Endothelial cell of umbilical vein (primary cell): Measurements from ENCODE around the gene COG2. TPM values are rescaled to one million over a fixed set of nuclear protein-coding genes. Genes with fewer than 3 reads are reported as not detected.

Source experiments
- BruUV-seq: library from RNA; stranded (reverse); fragments of 400-500 nt; replicated peaks from 2 replicates; lab custom pipeline; 2021; lab: Mats Ljungman, UMichigan
- CTCF ChIA-PET: fragments of 300-600, 350-600 bp; sonication (Branson Sonifier 250); formaldehyde crosslinking; loops from one replicate; lab custom pipeline; 2021; ENCODE audit warnings: antibody characterized with exemption, inconsistent platforms; lab: Charles Lee
- POLR2A ChIA-PET: fragments of 300-600, 350-600 bp; sonication (Branson Sonifier 250); formaldehyde crosslinking; loops from one replicate; lab custom pipeline; 2021; ENCODE audit warnings: antibody characterized with exemption, inconsistent platforms; lab: Charles Lee
- DNase-seq: peaks from one replicate; pipeline ENCODE4 v3.0.0-alpha.2; 2011; ENCODE audit warnings: low read depth, low spot score
- FAIRE-seq: peaks from 2 replicates; lab custom pipeline; 2011; peaks lifted over from hg19 to GRCh38; lab: Jason Lieb, UNC
- H2AFZ ChIP-seq: 2 replicates; pipeline ENCODE4 v1.6.0; 2012; ENCODE audit warnings: low read depth, low read length, control low read depth, inconsistent platforms
- H3K27ac ChIP-seq: 2 replicates; pipeline ENCODE4 v1.5.1; 2011; ENCODE audit warnings: low read depth, mild to moderate bottlenecking, control low read depth, low read length, moderate library complexity; ENCODE audit not compliant: insufficient read depth
- H3K27me3 ChIP-seq, 2 experiments: 2 replicates each; pipeline versions ENCODE4 v1.6.0 to v1.6.1; 2011; ENCODE audit warnings: low read length in 2 of 2, mixed read lengths in 1 of 2; ENCODE audit not compliant: control insufficient read depth in 2 of 2, insufficient read depth in 2 of 2
- H3K36me3 ChIP-seq, 2 experiments: 2 replicates in 1 of 2; 3 replicates in 1 of 2; pipeline ENCODE4 v1.5.1; 2011; ENCODE audit warnings: low read length in 2 of 2, mild to moderate bottlenecking in 1 of 2, moderate library complexity in 1 of 2; ENCODE audit not compliant: control insufficient read depth in 2 of 2, insufficient read depth in 2 of 2; ENCODE audit errors: extremely low read depth in 1 of 2
- H3K4me1 ChIP-seq: 3 replicates; pipeline ENCODE4 v1.5.1; 2011; ENCODE audit warnings: mild to moderate bottlenecking, low read length; ENCODE audit not compliant: control insufficient read depth, insufficient read depth; ENCODE audit errors: extremely low read depth
- H3K4me2 ChIP-seq: 2 replicates; pipeline ENCODE4 v1.6.1; 2011; ENCODE audit warnings: low read length, control low read depth, mixed read lengths; ENCODE audit not compliant: insufficient read depth
- H3K4me3 ChIP-seq, 3 experiments: fragments of 200-600 bp in 1 of 3; sonication (generic), shearing (Covaris generic) in 1 of 3; replicated peaks in 1 of 3; 2 replicates each; pipeline ENCODE4 v1.5.1; 2011 to 2016; ENCODE audit warnings: control low read depth in 3 of 3, low read length in 3 of 3, mild to moderate bottlenecking in 2 of 3, inconsistent platforms in 1 of 3, low read depth in 1 of 3, moderate library complexity in 1 of 3; ENCODE audit not compliant: insufficient read depth in 1 of 3
- H3K79me2 ChIP-seq: 2 replicates; pipeline ENCODE4 v1.6.0; 2012; ENCODE audit warnings: low read length, inconsistent platforms; ENCODE audit not compliant: control insufficient read depth, insufficient read depth
- H3K9ac ChIP-seq: replicated peaks from 2 replicates; pipeline ENCODE3; 2011; ENCODE audit warnings: low read length, control low read depth; ENCODE audit not compliant: insufficient read depth; ENCODE audit errors: extremely low read depth
- H3K9me1 ChIP-seq: replicated peaks from 3 replicates; pipeline ENCODE4 v1.6.0; 2011; ENCODE audit warnings: mild to moderate bottlenecking, low read length; ENCODE audit not compliant: control insufficient read depth, insufficient read depth; ENCODE audit errors: extremely low read depth
- H3K9me3 ChIP-seq: replicated peaks from 2 replicates; pipeline ENCODE4 v1.5.1; 2012; ENCODE audit warnings: low read length, inconsistent platforms; ENCODE audit not compliant: control insufficient read depth, insufficient read depth
- H4K20me1 ChIP-seq: replicated peaks from 2 replicates; pipeline ENCODE3; 2011; ENCODE audit warnings: mild to moderate bottlenecking, low read length; ENCODE audit not compliant: control insufficient read depth, insufficient read depth; ENCODE audit errors: extremely low read depth
- CTCF ChIP-seq, 2 donors: IDR thresholded peaks; 1 replicate in 1 of 2; 2 replicates in 1 of 2; pipeline ENCODE4 v1.5.1; 2011; ENCODE audit warnings: low read length in 2 of 2, mild to moderate bottlenecking in 2 of 2, moderate library complexity in 2 of 2, control low read depth in 1 of 2, inconsistent platforms in 1 of 2, low read depth in 1 of 2; ENCODE audit not compliant: insufficient read depth in 1 of 2; ENCODE audit errors: extremely low read depth in 1 of 2
- EZH2 ChIP-seq: IDR thresholded peaks from 2 replicates; pipeline ENCODE4 v1.6.1; 2012; ENCODE audit warnings: borderline replicate concordance, low read depth, mild to moderate bottlenecking, moderate library complexity, low read length, inconsistent platforms; ENCODE audit not compliant: severe bottlenecking
- FOS ChIP-seq: IDR thresholded peaks from 2 replicates; pipeline ENCODE4 v1.6.1; 2011; ENCODE audit warnings: mild to moderate bottlenecking, low read length, moderate library complexity, borderline replicate concordance; ENCODE audit not compliant: insufficient read depth
- GATA2 ChIP-seq: IDR thresholded peaks from 2 replicates; pipeline ENCODE4 v1.7.0; 2011; ENCODE audit warnings: low read depth, mild to moderate bottlenecking, moderate library complexity, mixed read lengths, low read length; ENCODE audit not compliant: insufficient read length, insufficient read depth
- JUN ChIP-seq: IDR thresholded peaks from 2 replicates; pipeline ENCODE4 v1.6.1; 2011; ENCODE audit warnings: borderline replicate concordance, low read depth; ENCODE audit not compliant: insufficient read length, insufficient read depth
- MYC ChIP-seq: IDR thresholded peaks from one replicate; pipeline ENCODE4 v1.6.1; 2011; ENCODE audit warnings: mild to moderate bottlenecking, low read depth, low read length
- POLR2A ChIP-seq: IDR thresholded peaks from 2 replicates; pipeline ENCODE4 v1.6.1; 2012; ENCODE audit warnings: low read depth, mild to moderate bottlenecking, control low read depth, low read length
- POLR2AphosphoS5 ChIP-seq: IDR thresholded peaks from 2 replicates; pipeline ENCODE4 v1.6.1; 2012; ENCODE audit warnings: low read depth, mild to moderate bottlenecking, control low read depth, low read length, moderate library complexity; ENCODE audit not compliant: insufficient read depth
- dilution Hi-C: fragments of 300-500 bp; cut with MboI; formaldehyde crosslinking; loops from one replicate; pipeline ENCODE4 v1.15.0; 2019; ENCODE audit warnings: low sequenced_read_pairs; ENCODE audit not compliant: extremely low pct_ligation_motif_present
- intact Hi-C: fragments of 100-400 bp; cut with micrococcal nuclease; formaldehyde crosslinking; loops from one replicate; pipeline ENCODE4 v1.10.0; 2022
- polyA plus RNA-seq, 4 experiments: library from polyadenylated mRNA; depleted of rRNA in 3 of 4; stranded (reverse) in 3 of 4; unstranded in 1 of 4; fragments of >200 nt; gene quantifications; 2 replicates each; pipeline versions ENCODE4 v1.2.1 to v1.2.3, GENCODE V29; 2011 to 2012; ENCODE audit warnings: missing spikeins in 1 of 4
- total RNA-seq: library from RNA; stranded (reverse); gene quantifications from 2 replicates; pipeline ENCODE4 v1.2.3, GENCODE V29; 2021
- TF ChIP-seq, protein P1 (sequence below): IDR thresholded peaks from 2 replicates; pipeline ENCODE4 v1.6.1; 2011; ENCODE audit not compliant: insufficient read depth, insufficient read length

Gene COG2
- total and polyA plus RNA-seq, 2 donors (not counting 3 experiments of a cell fraction or from before 2014, with no cell fraction given) = 7.6 to 24.2 TPM

DNA sequence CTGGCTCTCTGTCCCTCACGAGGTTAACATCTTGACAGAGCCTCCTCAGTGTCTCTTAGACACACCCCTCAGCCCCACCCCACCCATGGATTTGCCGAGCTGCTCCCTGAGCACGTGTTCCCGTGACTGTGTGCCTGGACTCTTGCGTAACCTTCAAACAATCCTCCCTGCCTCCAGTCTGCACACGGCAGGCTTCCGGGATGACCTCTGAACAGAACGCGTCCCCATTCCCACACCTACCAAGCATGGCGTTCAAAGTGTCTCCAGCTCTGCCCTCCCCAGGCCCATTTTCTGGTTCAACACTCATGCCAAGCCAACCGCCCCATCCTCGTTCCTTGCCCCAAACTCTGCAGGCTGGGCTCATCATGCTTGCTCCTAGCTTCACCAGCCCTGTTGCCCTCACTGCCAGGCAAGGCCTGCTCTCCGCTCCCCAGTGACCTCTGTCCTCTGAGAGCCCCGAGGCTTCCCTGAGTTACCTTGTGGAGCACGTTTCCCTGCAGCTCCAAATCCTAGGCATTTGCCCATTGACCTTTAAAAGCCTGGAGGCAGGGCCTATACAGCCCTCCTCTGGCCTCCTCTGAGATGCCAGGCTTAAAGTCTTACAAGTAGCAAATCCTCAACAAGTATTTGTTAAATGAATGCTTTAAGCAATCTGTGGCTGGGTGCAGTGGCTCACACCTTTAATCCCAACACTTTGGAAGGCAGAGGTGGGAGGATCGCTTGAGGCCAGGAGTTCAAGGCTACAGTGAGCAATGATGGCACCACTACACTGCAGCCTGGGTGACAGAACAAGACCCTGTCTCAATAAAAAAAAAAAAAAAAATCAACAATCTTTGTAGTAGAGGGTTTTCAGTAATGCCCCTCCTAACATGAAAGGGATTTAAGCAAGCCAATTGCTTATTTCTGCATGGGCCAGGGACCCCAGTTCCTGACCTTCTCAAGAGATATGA lies 66.6 kb downstream of the COG2 start:
- H3K27me3 ChIP-seq = no peaks in the 10 kb centered on the region
- H3K9ac ChIP-seq = no peak overlapping the region
- dilution Hi-C loops = no loop called here
- H3K4me3 ChIP-seq = no peak overlapping the region
- no TSS peak for BruUV-seq
- H2AFZ ChIP-seq = no peak overlapping the region
- H4K20me1 ChIP-seq = no peaks in the 10 kb centered on the region
- ChIA-PET CTCF (no interaction called here), POLR2A (no interaction called here)
- TF ChIP-seq, protein P1, sequence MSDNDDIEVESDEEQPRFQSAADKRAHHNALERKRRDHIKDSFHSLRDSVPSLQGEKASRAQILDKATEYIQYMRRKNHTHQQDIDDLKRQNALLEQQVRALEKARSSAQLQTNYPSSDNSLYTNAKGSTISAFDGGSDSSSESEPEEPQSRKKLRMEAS = no peak
- TF ChIP-seq GATA2 (no peak), POLR2A (no peak)
- intact Hi-C loops = no loop called here
- DNase-seq (no peak), FAIRE-seq (no peak)
- no peaks in the 10 kb centered on the region for H3K79me2 ChIP-seq
- H3K27ac ChIP-seq = no peak overlapping the region
- no peaks in the 10 kb centered on the region for H3K4me1 ChIP-seq
- no peaks in the 10 kb centered on the region for H3K9me1 ChIP-seq
- H3K9me3 ChIP-seq = no peaks in the 10 kb centered on the region
- no peak overlapping the region for H3K4me2 ChIP-seq
- H3K36me3 ChIP-seq = no peaks in the 10 kb centered on the region

DNA sequence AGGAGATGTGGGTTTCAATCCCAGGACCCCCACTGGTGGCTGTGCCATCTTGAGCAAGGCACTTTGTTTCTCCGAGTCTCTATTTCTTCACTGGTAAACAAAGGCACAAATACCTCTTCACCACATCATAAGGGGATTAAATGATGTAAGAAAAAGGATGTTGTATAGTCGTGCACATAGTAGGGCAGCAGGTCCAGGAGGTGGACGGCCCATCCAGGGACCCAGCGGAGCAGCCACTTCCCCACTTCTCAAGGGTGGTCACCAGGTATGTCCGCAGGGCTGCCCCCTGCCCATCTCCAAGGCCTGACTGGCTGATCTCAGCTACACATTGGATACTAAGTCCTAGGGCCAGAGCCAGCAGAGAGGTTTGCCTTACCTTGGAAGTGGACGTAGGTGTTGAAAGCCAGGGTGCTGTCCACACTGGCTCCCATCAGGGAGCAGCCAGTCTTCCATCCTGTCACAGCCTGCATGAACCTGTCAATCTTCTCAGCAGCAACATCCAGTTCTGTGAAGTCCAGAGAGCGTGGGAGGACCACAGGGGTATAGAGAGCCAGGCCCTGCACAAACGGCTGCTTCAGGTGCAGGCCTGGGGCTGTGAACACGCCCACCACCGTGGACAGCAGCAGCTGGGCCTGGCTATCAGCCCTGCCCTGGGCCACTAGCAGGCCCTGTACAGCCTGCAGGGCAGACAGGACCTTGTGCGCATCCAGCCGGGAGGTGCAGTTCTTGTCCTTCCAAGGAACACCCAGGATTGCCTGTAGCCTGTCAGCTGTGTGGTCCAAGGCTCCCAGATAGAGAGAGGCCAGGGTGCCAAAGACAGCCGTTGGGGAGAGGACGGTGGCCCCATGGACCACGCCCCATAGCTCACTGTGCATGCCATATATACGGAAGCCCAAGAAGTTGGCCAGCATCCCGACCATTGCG lies 67.6 kb downstream of the COG2 start:
- POLR2A ChIA-PET = no interaction called here
- Histone ChIP-seq H3K4me2 (no peak overlapping the region), H3K9ac (no peak overlapping the region), H3K4me3 (no peak overlapping the region), H3K4me1 (no peaks in the 10 kb centered on the region), H4K20me1 (no peaks in the 10 kb centered on the region), H3K27ac (no peak overlapping the region), H2AFZ (no peak overlapping the region), H3K27me3 (no peaks in the 10 kb centered on the region), H3K79me2 (no peaks in the 10 kb centered on the region), H3K36me3 (no peaks in the 10 kb centered on the region), H3K9me3 (no peaks in the 10 kb centered on the region), H3K9me1 (no peaks in the 10 kb centered on the region)
- TF ChIP-seq CTCF (IDR thresholded peaks at IDR 0.05; ENCODE audit: extremely low read depth in 1 of 2, insufficient read depth in 1 of 2, low read depth in 1 of 2, low read length in 2 of 2) (no peak), POLR2AphosphoS5 (no peak), MYC (no peak), JUN (no peak), FOS (no peak), POLR2A (no peak), EZH2 (no peak), GATA2 (no peak)
- TF ChIP-seq, protein P1 = no peak
- no peak for DNase-seq
- dilution Hi-C loops (no loop called here), intact Hi-C loops (no loop called here)
- CTCF ChIA-PET = no interaction called here
- FAIRE-seq = no peak
- no TSS peak for BruUV-seq
